Right lobe of liver (tissue), 4 donors: ENCODE measurements around the gene CAV1.

Experiments
- POLR2A ChIP-seq: fragments of 450-650 bp; IDR thresholded peaks from one replicate; pipeline ENCODE4 v1.6.1; 2017; ENCODE audit warnings: antibody characterized with exemption, mild to moderate bottlenecking
- TF ChIP-seq, protein P1 (sequence below), 4 donors: fragments of 200-600 bp in 3 of 4; fragments of 450-650 bp in 1 of 4; IDR thresholded peaks; one replicate each; pipeline versions ENCODE4 v1.5.1 to v1.8.0; 2016 to 2022; ENCODE audit warnings: antibody characterized with exemption in 4 of 4, mild to moderate bottlenecking in 2 of 4
- donor health status: DM: no; HTN: no; CAD: no.
- donor health status: DM: no; HTN: no; CAD: no.
- donor health status: DM: no; HTN: yes; CAD: no.

DNA sequence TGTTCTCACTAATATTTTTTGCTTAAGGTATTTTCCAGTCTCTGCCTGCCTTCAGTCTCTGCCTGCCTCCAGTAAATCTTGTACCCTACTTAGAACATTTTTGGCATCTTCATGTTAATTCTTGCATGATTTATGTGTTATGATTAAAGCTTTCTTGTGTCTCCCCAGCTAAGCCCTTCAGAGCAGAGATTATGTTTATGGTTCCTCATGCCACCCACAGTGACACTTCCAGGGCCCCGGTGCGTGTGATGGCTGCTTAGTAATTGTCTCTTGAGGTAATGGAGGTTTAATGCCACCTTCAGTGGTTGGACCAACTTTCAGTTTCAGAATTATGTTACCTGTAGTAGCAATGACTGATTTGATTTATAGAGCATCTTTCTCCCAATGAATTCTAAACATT, 76.6 kb downstream of the CAV1 start:
- TF ChIP-seq POLR2A: no peak
- TF ChIP-seq, protein P1, sequence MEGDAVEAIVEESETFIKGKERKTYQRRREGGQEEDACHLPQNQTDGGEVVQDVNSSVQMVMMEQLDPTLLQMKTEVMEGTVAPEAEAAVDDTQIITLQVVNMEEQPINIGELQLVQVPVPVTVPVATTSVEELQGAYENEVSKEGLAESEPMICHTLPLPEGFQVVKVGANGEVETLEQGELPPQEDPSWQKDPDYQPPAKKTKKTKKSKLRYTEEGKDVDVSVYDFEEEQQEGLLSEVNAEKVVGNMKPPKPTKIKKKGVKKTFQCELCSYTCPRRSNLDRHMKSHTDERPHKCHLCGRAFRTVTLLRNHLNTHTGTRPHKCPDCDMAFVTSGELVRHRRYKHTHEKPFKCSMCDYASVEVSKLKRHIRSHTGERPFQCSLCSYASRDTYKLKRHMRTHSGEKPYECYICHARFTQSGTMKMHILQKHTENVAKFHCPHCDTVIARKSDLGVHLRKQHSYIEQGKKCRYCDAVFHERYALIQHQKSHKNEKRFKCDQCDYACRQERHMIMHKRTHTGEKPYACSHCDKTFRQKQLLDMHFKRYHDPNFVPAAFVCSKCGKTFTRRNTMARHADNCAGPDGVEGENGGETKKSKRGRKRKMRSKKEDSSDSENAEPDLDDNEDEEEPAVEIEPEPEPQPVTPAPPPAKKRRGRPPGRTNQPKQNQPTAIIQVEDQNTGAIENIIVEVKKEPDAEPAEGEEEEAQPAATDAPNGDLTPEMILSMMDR (IDR thresholded peaks at IDR 0.05): no peak
